HEK293 (cell line): Measurements from ENCODE around the gene MAS1.

Experiments used
- CTCF ChIA-PET: fragments of 350-600 bp; formaldehyde crosslinking; extraction: SDS; loops from one replicate; lab custom pipeline; 2021; ENCODE audit warnings: antibody characterized with exemption; lab: Yijun Ruan, JAX
- POLR2A ChIA-PET: fragments of 300-600 bp; formaldehyde crosslinking; extraction: SDS; loops from one replicate; lab custom pipeline; 2020; ENCODE audit warnings: antibody characterized with exemption, inconsistent platforms; lab: Yijun Ruan, JAX
- H3K27ac ChIP-seq: fragments of 200-500 bp; sonication (Bioruptor generic); 2 replicates; pipeline ENCODE4 v1.5.1; 2014; ENCODE audit warnings: low read depth, low read length, control low read depth, inconsistent platforms; ENCODE audit errors: extremely low read depth
- H3K36me3 ChIP-seq, 2 experiments: fragments of 200-500 bp in 1 of 2; sonication (Bioruptor generic) in 1 of 2; 1 replicate in 1 of 2; 2 replicates in 1 of 2; pipeline ENCODE4 v1.5.1; 2014 to 2017; ENCODE audit warnings: inconsistent platforms in 2 of 2, low read length in 2 of 2; ENCODE audit not compliant: control insufficient read depth in 2 of 2, insufficient read depth in 1 of 2
- H3K4me1 ChIP-seq: fragments of 200-500 bp; sonication (Bioruptor generic); 2 replicates; pipeline ENCODE4 v1.5.1; 2014; ENCODE audit warnings: mild to moderate bottlenecking, low read length, inconsistent platforms; ENCODE audit not compliant: control insufficient read depth, insufficient read depth
- H3K4me3 ChIP-seq: 2 replicates; pipeline ENCODE4 v1.5.1; 2011; ENCODE audit warnings: low read depth, mild to moderate bottlenecking, control low read depth, low read length, moderate library complexity
- H3K9me3 ChIP-seq: fragments of 200-500 bp; sonication (Bioruptor generic); 2 replicates; pipeline ENCODE4 v1.5.1; 2014; ENCODE audit warnings: low read depth, low read length, inconsistent platforms; ENCODE audit not compliant: control insufficient read depth, insufficient read depth
- FEZF1 ChIP-seq: fragments of 450-650 bp; formaldehyde crosslinking; IDR thresholded peaks from 2 replicates; pipeline ENCODE4 v1.5.1; 2016; ENCODE audit warnings: missing biosample characterization, missing genetic modification characterization
- PATZ1 ChIP-seq: fragments of 450-650 bp; formaldehyde crosslinking; IDR thresholded peaks from 2 replicates; pipeline ENCODE4 v1.5.1; 2016; ENCODE audit warnings: missing biosample characterization, missing genetic modification characterization
- PRDM1 ChIP-seq: fragments of 450-650 bp; formaldehyde crosslinking; IDR thresholded peaks from 2 replicates; pipeline ENCODE4; 2016; ENCODE audit warnings: missing biosample characterization, missing genetic modification characterization
- ZNF114 ChIP-seq: fragments of 450-650 bp; formaldehyde crosslinking; IDR thresholded peaks from 2 replicates; pipeline ENCODE4 v1.5.0; 2017; ENCODE audit warnings: missing biosample characterization, missing genetic modification characterization
- ZNF169 ChIP-seq: fragments of 450-650 bp; formaldehyde crosslinking; IDR thresholded peaks from 2 replicates; pipeline ENCODE4 v1.5.1; 2016; ENCODE audit warnings: missing biosample characterization, missing genetic modification characterization
- ZNF214 ChIP-seq: fragments of 450-650 bp; formaldehyde crosslinking; IDR thresholded peaks from 2 replicates; pipeline ENCODE4 v1.5.1; 2017; ENCODE audit warnings: missing biosample characterization, mild to moderate bottlenecking, missing genetic modification characterization, borderline replicate concordance
- ZNF473 ChIP-seq: fragments of 450-650 bp; formaldehyde crosslinking; IDR thresholded peaks from 2 replicates; pipeline ENCODE4 v1.5.1; 2017; ENCODE audit warnings: missing biosample characterization, missing genetic modification characterization
- ZNF560 ChIP-seq: fragments of 450-650 bp; formaldehyde crosslinking; IDR thresholded peaks from 2 replicates; pipeline ENCODE4 v1.5.1; 2017; ENCODE audit warnings: missing biosample characterization, missing genetic modification characterization, borderline replicate concordance
- ZNF561 ChIP-seq: fragments of 450-650 bp; IDR thresholded peaks from 2 replicates; pipeline ENCODE4 v1.5.1; 2018; ENCODE audit warnings: missing biosample characterization, missing genetic modification characterization, borderline replicate concordance
- ZNF621 ChIP-seq: fragments of 450-650 bp; formaldehyde crosslinking; IDR thresholded peaks from 2 replicates; pipeline ENCODE4 v1.5.1; 2017; ENCODE audit warnings: missing biosample characterization, missing genetic modification characterization
- ZNF768 ChIP-seq: fragments of 450-650 bp; formaldehyde crosslinking; IDR thresholded peaks from 2 replicates; pipeline ENCODE4 v1.5.1; 2018; ENCODE audit warnings: missing biosample characterization, mild to moderate bottlenecking, missing genetic modification characterization
- TF ChIP-seq, protein P1 (sequence below): fragments of 450-650 bp; formaldehyde crosslinking; IDR thresholded peaks from 2 replicates; pipeline ENCODE4 v1.5.1; 2017; ENCODE audit warnings: missing biosample characterization, missing genetic modification characterization
- TF ChIP-seq, protein P2 (sequence below): fragments of 450-650 bp; formaldehyde crosslinking; IDR thresholded peaks from 2 replicates; pipeline ENCODE4 v1.5.1; 2016; ENCODE audit warnings: missing biosample characterization, missing genetic modification characterization
- TF ChIP-seq, protein P3 (sequence below): fragments of 450-650 bp; formaldehyde crosslinking; IDR thresholded peaks from 2 replicates; pipeline ENCODE4 v1.5.1; 2016; ENCODE audit warnings: missing biosample characterization, missing genetic modification characterization

The MAS1 gene

GRCh38 chr6:159842035-159842434 is 48.8 kb upstream of the MAS1 start (continued):
- TF ChIP-seq, protein P1, sequence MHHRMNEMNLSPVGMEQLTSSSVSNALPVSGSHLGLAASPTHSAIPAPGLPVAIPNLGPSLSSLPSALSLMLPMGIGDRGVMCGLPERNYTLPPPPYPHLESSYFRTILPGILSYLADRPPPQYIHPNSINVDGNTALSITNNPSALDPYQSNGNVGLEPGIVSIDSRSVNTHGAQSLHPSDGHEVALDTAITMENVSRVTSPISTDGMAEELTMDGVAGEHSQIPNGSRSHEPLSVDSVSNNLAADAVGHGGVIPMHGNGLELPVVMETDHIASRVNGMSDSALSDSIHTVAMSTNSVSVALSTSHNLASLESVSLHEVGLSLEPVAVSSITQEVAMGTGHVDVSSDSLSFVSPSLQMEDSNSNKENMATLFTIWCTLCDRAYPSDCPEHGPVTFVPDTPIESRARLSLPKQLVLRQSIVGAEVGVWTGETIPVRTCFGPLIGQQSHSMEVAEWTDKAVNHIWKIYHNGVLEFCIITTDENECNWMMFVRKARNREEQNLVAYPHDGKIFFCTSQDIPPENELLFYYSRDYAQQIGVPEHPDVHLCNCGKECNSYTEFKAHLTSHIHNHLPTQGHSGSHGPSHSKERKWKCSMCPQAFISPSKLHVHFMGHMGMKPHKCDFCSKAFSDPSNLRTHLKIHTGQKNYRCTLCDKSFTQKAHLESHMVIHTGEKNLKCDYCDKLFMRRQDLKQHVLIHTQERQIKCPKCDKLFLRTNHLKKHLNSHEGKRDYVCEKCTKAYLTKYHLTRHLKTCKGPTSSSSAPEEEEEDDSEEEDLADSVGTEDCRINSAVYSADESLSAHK (tag by site-specific recombination), result no peak
- TF ChIP-seq, protein P2, sequence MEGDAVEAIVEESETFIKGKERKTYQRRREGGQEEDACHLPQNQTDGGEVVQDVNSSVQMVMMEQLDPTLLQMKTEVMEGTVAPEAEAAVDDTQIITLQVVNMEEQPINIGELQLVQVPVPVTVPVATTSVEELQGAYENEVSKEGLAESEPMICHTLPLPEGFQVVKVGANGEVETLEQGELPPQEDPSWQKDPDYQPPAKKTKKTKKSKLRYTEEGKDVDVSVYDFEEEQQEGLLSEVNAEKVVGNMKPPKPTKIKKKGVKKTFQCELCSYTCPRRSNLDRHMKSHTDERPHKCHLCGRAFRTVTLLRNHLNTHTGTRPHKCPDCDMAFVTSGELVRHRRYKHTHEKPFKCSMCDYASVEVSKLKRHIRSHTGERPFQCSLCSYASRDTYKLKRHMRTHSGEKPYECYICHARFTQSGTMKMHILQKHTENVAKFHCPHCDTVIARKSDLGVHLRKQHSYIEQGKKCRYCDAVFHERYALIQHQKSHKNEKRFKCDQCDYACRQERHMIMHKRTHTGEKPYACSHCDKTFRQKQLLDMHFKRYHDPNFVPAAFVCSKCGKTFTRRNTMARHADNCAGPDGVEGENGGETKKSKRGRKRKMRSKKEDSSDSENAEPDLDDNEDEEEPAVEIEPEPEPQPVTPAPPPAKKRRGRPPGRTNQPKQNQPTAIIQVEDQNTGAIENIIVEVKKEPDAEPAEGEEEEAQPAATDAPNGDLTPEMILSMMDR (tag by site-specific recombination), result no peak

- no peak overlapping the region for H3K4me3 ChIP-seq
- ChIA-PET CTCF (interaction anchor here (0.9 to 2.5 kb wide), 2 partner anchors 9 to 610 kb away, joined by 3 to 11 read pairs; no protein-coding TSS in a partner anchor), POLR2A (no interaction called here)
- no peak overlapping the region for H3K27ac ChIP-seq
- H3K36me3 ChIP-seq, result no peaks in the 10 kb centered on the region
- no peaks in the 10 kb centered on the region for H3K4me1 ChIP-seq
- no peak for TF ChIP-seq FEZF1 (tag by site-specific recombination)
- TF ChIP-seq, protein P3, sequence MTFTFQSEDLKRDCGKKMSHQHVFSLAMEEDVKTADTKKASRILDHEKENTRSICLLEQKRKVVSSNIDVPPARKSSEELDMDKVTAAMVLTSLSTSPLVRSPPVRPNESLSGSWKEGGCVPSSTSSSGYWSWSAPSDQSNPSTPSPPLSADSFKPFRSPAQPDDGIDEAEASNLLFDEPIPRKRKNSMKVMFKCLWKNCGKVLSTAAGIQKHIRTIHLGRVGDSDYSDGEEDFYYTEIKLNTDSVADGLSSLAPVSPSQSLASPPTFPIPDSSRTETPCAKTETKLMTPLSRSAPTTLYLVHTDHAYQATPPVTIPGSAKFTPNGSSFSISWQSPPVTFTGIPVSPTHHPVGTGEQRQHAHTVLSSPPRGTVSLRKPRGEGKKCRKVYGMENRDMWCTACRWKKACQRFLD (tag by site-specific recombination), result no peak
- TF ChIP-seq ZNF621 (tag by site-specific recombination), result no peak
- TF ChIP-seq ZNF114 (tag by site-specific recombination), result no peak
- TF ChIP-seq PRDM1 (tag by site-specific recombination), result no peak
- no peak for TF ChIP-seq ZNF768
- no peak for TF ChIP-seq PATZ1 (tag by site-specific recombination)
- TF ChIP-seq ZNF169 (tag by site-specific recombination), result no peak
- TF ChIP-seq ZNF561 (tag by site-specific recombination), result no peak
- TF ChIP-seq, protein P1 (tag by site-specific recombination), result no peak
- TF ChIP-seq ZNF214, result no peak
- no peak for TF ChIP-seq ZNF473 (tag by site-specific recombination)
- TF ChIP-seq ZNF560, result no peak
- no peaks in the 10 kb centered on the region for H3K9me3 ChIP-seq
Observed at GRCh38 chr6:159844737-159845645, 45.8 kb upstream of the MAS1 start.
